Activated CD4-positive, alpha-beta T cell treated with anti-CD3 and anti-CD28 coated beads for 36 hours (primary cell): Measurements from ENCODE around the gene PCP4. TPM values are rescaled to one million over a fixed set of nuclear protein-coding genes. Genes with fewer than 3 reads are reported as not detected.
"Not testable (repeated sequence)": the region's sequence is repeated elsewhere in the genome, so short reads cannot be mapped to it uniquely, and the experiment has no call there.

Experiments used
- ATAC-seq: fragments of 200-7000 bp; cut with Tn5 transposase; one replicate; pipeline ENCODE4 v1.10.0; 2021; ENCODE audit warnings: mild to moderate bottlenecking, moderate library complexity
- CTCF ChIA-PET: fragments of 350-600 bp; sonication (Branson Sonifier 250); formaldehyde crosslinking; loops from one replicate; lab custom pipeline; 2021; ENCODE audit warnings: antibody characterized with exemption; lab: Charles Lee
- POLR2A ChIA-PET: fragments of 350-600 bp; sonication (Branson Sonifier 250); formaldehyde crosslinking; loops from one replicate; lab custom pipeline; 2021; ENCODE audit warnings: antibody characterized with exemption, inconsistent platforms; lab: Charles Lee
- DNase-seq: peaks from one replicate; pipeline ENCODE4 v3.0.0-alpha.2; 2020
- H3K27ac Mint-ChIP-seq: one replicate; pipeline ENCODE4 v1.8.0; 2021; ENCODE audit warnings: mixed read lengths
- H3K27me3 Mint-ChIP-seq: one replicate; pipeline ENCODE4 v1.8.0; 2021; ENCODE audit warnings: mixed read lengths
- H3K36me3 Mint-ChIP-seq: one replicate; pipeline ENCODE4 v1.8.0; 2021; ENCODE audit warnings: low read depth, mixed read lengths
- H3K4me1 Mint-ChIP-seq: one replicate; pipeline ENCODE4 v1.8.0; 2021; ENCODE audit warnings: mixed read lengths
- H3K4me3 Mint-ChIP-seq: one replicate; pipeline ENCODE4 v1.8.0; 2021; ENCODE audit warnings: mild to moderate bottlenecking, moderate library complexity, mixed read lengths
- H3K9me3 Mint-ChIP-seq: one replicate; pipeline ENCODE4 v1.8.0; 2021; ENCODE audit warnings: low read depth, mixed read lengths
- intact Hi-C, 2 experiments: fragments of 100-400 bp; cut with DNase I in 1 of 2; cut with micrococcal nuclease in 1 of 2; formaldehyde crosslinking; loops; one replicate each; pipeline versions ENCODE4 v1.14.2 to v1.15.1; 2022 to 2024; cut with DNase I, micrococcal nuclease
- total RNA-seq, 2 experiments: library from RNA; stranded (reverse); gene quantifications; one replicate each; pipeline ENCODE4 v1.2.3, GENCODE V29; 2021

PCP4 gene
- total RNA-seq, 2 experiments from 2014 or later, result not detected

GRCh38 chr21:39869141-39869818 lies 2.0 kb downstream of the PCP4 start:
- intact Hi-C loops, result no loop called here
- Mint-ChIP-seq H3K4me1 (peaks cover 4% of the 10 kb centered on the region), H3K36me3 (no peaks in the 10 kb centered on the region), H3K27me3 (peaks cover 7% of the 10 kb centered on the region), H3K4me3 (no peak overlapping the region), H3K27ac (no peak overlapping the region), H3K9me3 (no peaks in the 10 kb centered on the region)
- ChIA-PET POLR2A (no interaction called here), CTCF (interaction anchor here (1.3 kb wide), 1 partner anchor 9 kb away, joined by 3 read pairs; no protein-coding TSS in a partner anchor)
- ATAC-seq (no peak), DNase-seq (no peak)

- ChIA-PET POLR2A (interaction anchor here (0.7 kb wide), 1 partner anchor 87 kb away, joined by 3 read pairs; no protein-coding TSS in a partner anchor), CTCF (no interaction called here)
- Mint-ChIP-seq H3K36me3 (no peaks in the 10 kb centered on the region), H3K9me3 (no peaks in the 10 kb centered on the region), H3K27ac (no peak overlapping the region), H3K4me1 (no peaks in the 10 kb centered on the region), H3K27me3 (peaks cover 3% of the 10 kb centered on the region), H3K4me3 (no peak overlapping the region)
- intact Hi-C loops, result no loop called here
- ATAC-seq (no peak), DNase-seq (no peak)
These were observed 6.4 kb downstream of the PCP4 start for GRCh38 chr21:39873687-39874086.

- Mint-ChIP-seq H3K4me1 (no peaks in the 10 kb centered on the region), H3K27me3 (peaks cover 3% of the 10 kb centered on the region), H3K9me3 (no peaks in the 10 kb centered on the region), H3K36me3 (no peaks in the 10 kb centered on the region), H3K4me3 (no peak overlapping the region), H3K27ac (no peak overlapping the region)
- no peak for DNase-seq
- ATAC-seq, result no peak
- ChIA-PET CTCF (no interaction called here), POLR2A (interaction anchor here (0.7 kb wide), 1 partner anchor 87 kb away, joined by 3 read pairs; no protein-coding TSS in a partner anchor)
- intact Hi-C loops, result no loop called here
These were observed 7.0 kb downstream of the PCP4 start for GRCh38 chr21:39874206-39874605.

GRCh38 chr21:39874759-39875158 lies 7.5 kb downstream of the PCP4 start:
- no peak overlapping the region for H3K4me3 Mint-ChIP-seq
- H3K36me3 Mint-ChIP-seq, result no peaks in the 10 kb centered on the region
- H3K27ac Mint-ChIP-seq, result no peak overlapping the region
- ChIA-PET POLR2A (no interaction called here), CTCF (no interaction called here)
- DNase-seq (no peak), ATAC-seq (no peak)
- H3K9me3 Mint-ChIP-seq, result no peaks in the 10 kb centered on the region
- peaks cover 3% of the 10 kb centered on the region for H3K27me3 Mint-ChIP-seq
- intact Hi-C loops, result no loop called here
- no peaks in the 10 kb centered on the region for H3K4me1 Mint-ChIP-seq

- H3K36me3 Mint-ChIP-seq, result no peaks in the 10 kb centered on the region
- peaks cover 2% of the 10 kb centered on the region for H3K27me3 Mint-ChIP-seq
- ATAC-seq (no peak), DNase-seq (no peak)
- no peaks in the 10 kb centered on the region for H3K4me1 Mint-ChIP-seq
- intact Hi-C loops, result no loop called here
- no peak overlapping the region for H3K4me3 Mint-ChIP-seq
- H3K9me3 Mint-ChIP-seq, result no peaks in the 10 kb centered on the region
- ChIA-PET POLR2A (no interaction called here), CTCF (no interaction called here)
- no peak overlapping the region for H3K27ac Mint-ChIP-seq
These were observed 14.4 kb downstream of the PCP4 start for GRCh38 chr21:39881661-39882060.

- intact Hi-C loops, result no loop called here
- DNase-seq, result no peak
- ChIA-PET POLR2A (no interaction called here), CTCF (no interaction called here)
- no peak for ATAC-seq
- Mint-ChIP-seq H3K27ac (no peak overlapping the region), H3K4me1 (no peaks in the 10 kb centered on the region), H3K9me3 (no peaks in the 10 kb centered on the region), H3K36me3 (no peaks in the 10 kb centered on the region), H3K4me3 (no peak overlapping the region), H3K27me3 (peaks cover 2% of the 10 kb centered on the region)
These were observed 15.1 kb downstream of the PCP4 start for GRCh38 chr21:39882151-39882838.

GRCh38 chr21:39882839-39883195 lies 15.6 kb downstream of the PCP4 start:
- ChIA-PET CTCF (no interaction called here), POLR2A (no interaction called here)
- DNase-seq, result no peak
- Mint-ChIP-seq H3K27me3 (peaks cover 2% of the 10 kb centered on the region), H3K36me3 (no peaks in the 10 kb centered on the region), H3K4me3 (no peak overlapping the region), H3K4me1 (no peaks in the 10 kb centered on the region), H3K9me3 (no peaks in the 10 kb centered on the region), H3K27ac (no peak overlapping the region)
- intact Hi-C loops, result no loop called here
- no peak for ATAC-seq

- intact Hi-C loops, result no loop called here
- H3K27ac Mint-ChIP-seq, result no peak overlapping the region
- H3K4me3 Mint-ChIP-seq, result no peak overlapping the region
- H3K4me1 Mint-ChIP-seq, result no peaks in the 10 kb centered on the region
- POLR2A ChIA-PET, result interaction anchor here (0.5 kb wide), 1 partner anchor 576 kb away, joined by 13 read pairs; no protein-coding TSS in a partner anchor
- peaks cover 2% of the 10 kb centered on the region for H3K27me3 Mint-ChIP-seq
- DNase-seq (no peak), ATAC-seq (no peak)
- no peaks in the 10 kb centered on the region for H3K36me3 Mint-ChIP-seq
- H3K9me3 Mint-ChIP-seq, result no peaks in the 10 kb centered on the region
- CTCF ChIA-PET, result no interaction called here
These were observed 18.0 kb downstream of the PCP4 start for GRCh38 chr21:39885119-39885848.

- Mint-ChIP-seq H3K4me1 (no peaks in the 10 kb centered on the region), H3K36me3 (no peaks in the 10 kb centered on the region), H3K27me3 (peaks cover 1% of the 10 kb centered on the region), H3K4me3 (no peak overlapping the region), H3K27ac (no peak overlapping the region), H3K9me3 (no peaks in the 10 kb centered on the region)
- CTCF ChIA-PET, result no interaction called here
- intact Hi-C loops, result no loop called here
- DNase-seq (no peak), ATAC-seq (no peak)
- POLR2A ChIA-PET, result no interaction called here
These were observed 21.6 kb downstream of the PCP4 start for GRCh38 chr21:39888848-39889247.

GRCh38 chr21:39891111-39891510 lies 23.9 kb downstream of the PCP4 start:
- Mint-ChIP-seq H3K4me1 (no peaks in the 10 kb centered on the region), H3K27ac (no peak overlapping the region), H3K27me3 (peaks cover 1% of the 10 kb centered on the region), H3K36me3 (no peaks in the 10 kb centered on the region), H3K4me3 (no peak overlapping the region), H3K9me3 (no peaks in the 10 kb centered on the region)
- intact Hi-C loops, result no loop called here
- DNase-seq (no peak), ATAC-seq (no peak)
- POLR2A ChIA-PET, result no interaction called here
- CTCF ChIA-PET, result no interaction called here

- CTCF ChIA-PET, POLR2A ChIA-PET, H3K27ac Mint-ChIP-seq, H3K36me3 Mint-ChIP-seq, H3K4me3 Mint-ChIP-seq, H3K4me1 Mint-ChIP-seq, ATAC-seq, intact Hi-C loops, H3K9me3 Mint-ChIP-seq, DNase-seq, H3K27me3 Mint-ChIP-seq: not testable (repeated sequence)
These were observed 24.6 kb downstream of the PCP4 start for GRCh38 chr21:39891863-39892262.

- Mint-ChIP-seq H3K4me1 (no peaks in the 10 kb centered on the region), H3K27ac (no peak overlapping the region), H3K27me3 (no peaks in the 10 kb centered on the region), H3K36me3 (no peaks in the 10 kb centered on the region), H3K4me3 (no peak overlapping the region), H3K9me3 (peaks cover 3% of the 10 kb centered on the region)
- POLR2A ChIA-PET, result no interaction called here
- DNase-seq (no peak), ATAC-seq (no peak)
- CTCF ChIA-PET, result no interaction called here
- intact Hi-C loops, result no loop called here
These were observed 33.3 kb downstream of the PCP4 start for GRCh38 chr21:39900491-39900890.
